ENCODE measurements around the gene TMEM221.
"Not testable (repeated sequence)": the region's sequence is repeated elsewhere in the genome, so short reads cannot be mapped to it uniquely, and the experiment has no call there.

Gene TMEM221

GRCh38 chr19:17448131-17448967 lies at the start of gene TMEM221:
TMEM221 (minus strand) TSS chr19:17448668; CDS start chr19:17448462, 206 bp downstream.
- peak; percentile 48 for DNase-seq

GRCh38 chr19:17497149-17497798 lies 48.8 kb upstream of the TMEM221 start:
- no peak for DNase-seq

- DNase-seq: peak; percentile 84
Measured at GRCh38 chr19:17496337-17496997, 48.0 kb upstream of the TMEM221 start.

GRCh38 chr19:17495639-17496296 lies 47.3 kb upstream of the TMEM221 start:
- DNase-seq: no peak

- no peak for DNase-seq
Measured at GRCh38 chr19:17491287-17491686, 42.8 kb upstream of the TMEM221 start.

GRCh38 chr19:17490411-17490810 lies 41.9 kb upstream of the TMEM221 start:
- no peak for DNase-seq

- DNase-seq: no peak
Measured at GRCh38 chr19:17489392-17490030, 41.0 kb upstream of the TMEM221 start.

GRCh38 chr19:17488593-17489391 lies 40.3 kb upstream of the TMEM221 start:
- peak; percentile 51 for DNase-seq

- no peak for DNase-seq
Measured at GRCh38 chr19:17487284-17488121, 39.0 kb upstream of the TMEM221 start.

GRCh38 chr19:17486545-17487240 lies 38.2 kb upstream of the TMEM221 start:
- DNase-seq: no peak

GRCh38 chr19:17484520-17485185 lies 36.2 kb upstream of the TMEM221 start:
- DNase-seq: no peak

GRCh38 chr19:17483605-17484002 lies 35.1 kb upstream of the TMEM221 start:
- no peak for DNase-seq

- no peak for DNase-seq
Measured at GRCh38 chr19:17482877-17483604, 34.6 kb upstream of the TMEM221 start.

- DNase-seq: no peak
Measured at GRCh38 chr19:17481986-17482385, 33.5 kb upstream of the TMEM221 start.

- no peak for DNase-seq
Measured at GRCh38 chr19:17479325-17479791, 30.9 kb upstream of the TMEM221 start.

GRCh38 chr19:17475541-17476115 lies 27.2 kb upstream of the TMEM221 start:
- no peak for DNase-seq

- not testable (repeated sequence) for DNase-seq
Measured at GRCh38 chr19:17475011-17475540, 26.6 kb upstream of the TMEM221 start.

- no peak for DNase-seq
Measured at GRCh38 chr19:17473041-17473440, 24.6 kb upstream of the TMEM221 start.

Measured in activated CD4-positive, CD25-positive, alpha-beta regulatory T cell treated with anti-CD3 and anti-CD28 coated beads, Interleukin-2, amount 50 U/mL, for 72 hours (primary cell).